ENCODE results near the gene GALNT2.

Gene GALNT2

DNA sequence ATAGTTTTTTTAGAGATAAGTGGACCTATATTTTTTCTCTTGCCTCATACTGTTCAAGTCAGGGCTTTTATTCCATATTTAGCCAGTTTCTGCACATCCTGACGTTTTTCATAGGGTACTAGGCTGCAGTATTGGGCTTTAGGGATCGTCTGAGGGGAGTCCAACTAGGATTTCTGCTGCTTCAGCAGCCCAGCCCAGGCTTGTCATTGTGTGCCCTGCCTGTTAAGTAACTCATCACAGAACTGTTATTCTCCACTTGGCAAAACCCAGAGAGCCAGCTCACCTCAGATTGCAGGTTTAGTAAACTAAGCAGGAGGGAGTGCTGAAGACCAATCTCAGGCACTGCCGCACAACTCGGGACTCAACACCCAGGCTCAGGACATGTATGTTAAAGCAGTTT lies 2.8 kb downstream of the GALNT2 start:
- H2AFZ ChIP-seq (ENCODE audit: low read length): no peak overlapping the region
- peaks cover 12% of the 10 kb centered on the region; the same call in 1 of the 2 replicates for H4K20me1 ChIP-seq (ENCODE audit: insufficient read depth, low read length)
- H3K79me2 ChIP-seq (ENCODE audit: low read length): peaks cover 75% of the 10 kb centered on the region
- no peak overlapping the region for H3K9ac ChIP-seq (ENCODE audit: low read length)
- peaks cover 17% of the 10 kb centered on the region for H3F3A ChIP-seq (ENCODE audit: insufficient read depth, low read length)
- H3K36me3 ChIP-seq (replicated peaks; ENCODE audit: insufficient read depth, low read length): no peaks in the 10 kb centered on the region
- TF ChIP-seq EZH2 (optimal IDR thresholded peaks at IDR 0.05; ENCODE audit: low read depth, low read length) (no peak), EZH2phosphoT487 (IDR thresholded peaks at IDR 0.05; ENCODE audit: low read length) (no peak)
- TF ChIP-seq, protein P1, sequence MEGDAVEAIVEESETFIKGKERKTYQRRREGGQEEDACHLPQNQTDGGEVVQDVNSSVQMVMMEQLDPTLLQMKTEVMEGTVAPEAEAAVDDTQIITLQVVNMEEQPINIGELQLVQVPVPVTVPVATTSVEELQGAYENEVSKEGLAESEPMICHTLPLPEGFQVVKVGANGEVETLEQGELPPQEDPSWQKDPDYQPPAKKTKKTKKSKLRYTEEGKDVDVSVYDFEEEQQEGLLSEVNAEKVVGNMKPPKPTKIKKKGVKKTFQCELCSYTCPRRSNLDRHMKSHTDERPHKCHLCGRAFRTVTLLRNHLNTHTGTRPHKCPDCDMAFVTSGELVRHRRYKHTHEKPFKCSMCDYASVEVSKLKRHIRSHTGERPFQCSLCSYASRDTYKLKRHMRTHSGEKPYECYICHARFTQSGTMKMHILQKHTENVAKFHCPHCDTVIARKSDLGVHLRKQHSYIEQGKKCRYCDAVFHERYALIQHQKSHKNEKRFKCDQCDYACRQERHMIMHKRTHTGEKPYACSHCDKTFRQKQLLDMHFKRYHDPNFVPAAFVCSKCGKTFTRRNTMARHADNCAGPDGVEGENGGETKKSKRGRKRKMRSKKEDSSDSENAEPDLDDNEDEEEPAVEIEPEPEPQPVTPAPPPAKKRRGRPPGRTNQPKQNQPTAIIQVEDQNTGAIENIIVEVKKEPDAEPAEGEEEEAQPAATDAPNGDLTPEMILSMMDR (IDR thresholded peaks at IDR 0.05; ENCODE audit: low read length): no peak
- DNase-seq: no peak
- H3K27me3 ChIP-seq (replicated peaks; ENCODE audit: insufficient read depth, low read length): no peaks in the 10 kb centered on the region
- H3K9me3 ChIP-seq (replicated peaks; ENCODE audit: insufficient read depth, low read length): no peaks in the 10 kb centered on the region
- no peaks in the 10 kb centered on the region for H3K9me2 ChIP-seq (replicated peaks; ENCODE audit: insufficient read depth, low read length)
- H3K4me3 ChIP-seq (ENCODE audit: low read length): no peak overlapping the region
- no peak overlapping the region for H3K27ac ChIP-seq (ENCODE audit: low read length)
- H3K4me1 ChIP-seq (ENCODE audit: low read length): peaks cover 6% of the 10 kb centered on the region; the same call in 1 of the 2 replicates
- H3K4me2 ChIP-seq (ENCODE audit: low read depth, low read length): peak overlapping the region; percentile 84; the same call in 1 of the 2 replicates

DNA sequence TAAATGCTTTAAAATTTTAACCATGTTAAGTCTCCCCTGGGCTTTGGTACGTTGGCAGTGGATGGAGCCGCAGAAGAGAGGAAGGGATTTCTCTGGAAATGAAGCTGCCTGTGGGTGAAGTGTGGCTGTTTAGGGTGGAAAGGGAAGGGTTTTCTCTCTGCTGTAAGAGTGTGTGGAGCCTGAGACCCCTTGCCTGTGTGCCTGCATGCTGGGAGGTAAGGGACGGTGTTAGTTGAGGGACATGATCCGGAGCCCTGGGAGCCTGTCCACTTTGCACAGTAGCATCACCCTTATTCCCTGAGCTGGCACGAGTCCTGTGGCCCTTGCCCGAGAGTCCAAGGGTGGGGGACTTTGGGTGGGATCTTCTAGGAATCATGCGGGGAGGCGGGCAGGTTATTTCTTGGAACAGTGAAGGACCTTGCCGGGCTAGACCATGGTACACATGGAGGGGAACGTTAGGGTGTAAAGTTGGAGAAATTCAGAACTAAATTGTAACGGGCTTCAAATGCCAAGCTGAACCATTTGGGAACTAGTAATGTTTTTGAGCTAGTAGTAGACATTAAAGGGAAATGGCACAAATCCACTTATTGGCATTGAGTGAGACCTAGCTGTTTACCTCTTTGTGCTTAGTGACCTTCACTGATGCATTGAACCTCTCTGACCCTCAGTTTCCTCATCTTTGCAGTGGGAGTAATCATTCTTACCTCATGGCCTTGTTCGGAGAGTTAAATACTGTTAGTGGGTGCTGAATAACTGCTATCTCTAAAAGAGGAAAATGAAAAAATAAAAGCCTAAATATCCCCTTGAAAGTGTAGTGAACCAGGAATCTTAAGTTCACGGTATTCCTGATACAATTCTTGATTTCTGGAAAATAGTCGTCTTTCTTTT lies 3.5 kb downstream of the GALNT2 start:
- Histone ChIP-seq H3K36me3 (replicated peaks; ENCODE audit: insufficient read depth, low read length) (no peaks in the 10 kb centered on the region), H3F3A (ENCODE audit: insufficient read depth, low read length) (peaks cover 17% of the 10 kb centered on the region), H3K27ac (ENCODE audit: low read length) (no peak overlapping the region), H3K79me2 (ENCODE audit: low read length) (peaks cover 83% of the 10 kb centered on the region), H2AFZ (ENCODE audit: low read length) (no peak overlapping the region), H3K4me1 (ENCODE audit: low read length) (peaks cover 6% of the 10 kb centered on the region; the same call in 1 of the 2 replicates), H3K27me3 (replicated peaks; ENCODE audit: insufficient read depth, low read length) (no peaks in the 10 kb centered on the region), H3K9me2 (replicated peaks; ENCODE audit: insufficient read depth, low read length) (no peaks in the 10 kb centered on the region), H3K9me3 (replicated peaks; ENCODE audit: insufficient read depth, low read length) (no peaks in the 10 kb centered on the region), H3K4me3 (ENCODE audit: low read length) (no peak overlapping the region), H3K4me2 (ENCODE audit: low read depth, low read length) (no peak overlapping the region), H4K20me1 (ENCODE audit: insufficient read depth, low read length) (peaks cover 12% of the 10 kb centered on the region; the same call in 1 of the 2 replicates), H3K9ac (ENCODE audit: low read length) (no peak overlapping the region)
- DNase-seq: no peak
- TF ChIP-seq EZH2phosphoT487 (IDR thresholded peaks at IDR 0.05; ENCODE audit: low read length): no peak
- TF ChIP-seq, protein P1 (IDR thresholded peaks at IDR 0.05; ENCODE audit: low read length): no peak

DNA sequence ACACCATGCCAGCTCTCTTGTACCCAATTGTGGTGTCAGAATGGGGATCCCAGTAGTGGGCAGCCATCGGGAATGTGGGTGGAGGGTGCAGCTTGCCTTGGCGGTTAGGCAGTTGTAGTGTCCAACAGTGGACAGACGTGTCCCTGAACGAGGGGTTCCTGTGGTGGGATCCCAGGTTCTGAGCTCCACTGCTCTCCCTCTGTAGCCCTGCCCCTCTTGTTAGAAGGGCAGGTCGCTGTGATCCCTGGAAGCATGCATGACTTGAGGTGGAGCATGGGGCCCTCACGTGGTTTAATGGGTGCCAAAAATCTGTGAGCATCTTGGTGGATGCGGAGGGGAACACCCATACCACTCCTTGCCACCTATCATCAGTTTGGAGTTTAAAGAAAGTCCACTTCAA lies 4.3 kb downstream of the GALNT2 start:
- no peak overlapping the region for H2AFZ ChIP-seq (ENCODE audit: low read length)
- H3K9me2 ChIP-seq (replicated peaks; ENCODE audit: insufficient read depth, low read length): no peaks in the 10 kb centered on the region
- no peaks in the 10 kb centered on the region for H3K27me3 ChIP-seq (replicated peaks; ENCODE audit: insufficient read depth, low read length)
- DNase-seq: no peak
- H3K27ac ChIP-seq (ENCODE audit: low read length): no peak overlapping the region
- H3K79me2 ChIP-seq (ENCODE audit: low read length): peaks cover 90% of the 10 kb centered on the region
- peaks cover 12% of the 10 kb centered on the region for H3F3A ChIP-seq (ENCODE audit: insufficient read depth, low read length)
- H3K4me3 ChIP-seq (ENCODE audit: low read length): no peak overlapping the region
- H3K9ac ChIP-seq (ENCODE audit: low read length): no peak overlapping the region
- H3K4me2 ChIP-seq (ENCODE audit: low read depth, low read length): no peak overlapping the region
- no peaks in the 10 kb centered on the region for H3K36me3 ChIP-seq (replicated peaks; ENCODE audit: insufficient read depth, low read length)
- TF ChIP-seq EZH2 (optimal IDR thresholded peaks at IDR 0.05; ENCODE audit: low read depth, low read length) (no peak), EZH2phosphoT487 (IDR thresholded peaks at IDR 0.05; ENCODE audit: low read length) (no peak)
- TF ChIP-seq, protein P1 (IDR thresholded peaks at IDR 0.05; ENCODE audit: low read length): no peak
- H4K20me1 ChIP-seq (ENCODE audit: insufficient read depth, low read length): peaks cover 12% of the 10 kb centered on the region; the same call in 1 of the 2 replicates
- H3K4me1 ChIP-seq (ENCODE audit: low read length): peaks cover 6% of the 10 kb centered on the region; the same call in 1 of the 2 replicates
- no peaks in the 10 kb centered on the region for H3K9me3 ChIP-seq (replicated peaks; ENCODE audit: insufficient read depth, low read length)

Data from MM.1S (cell line).